NCI-H748 (cell line): ENCODE results near the gene ARL17A.
"Not testable (repeated sequence)": the region's sequence is repeated elsewhere in the genome, so short reads cannot be mapped to it uniquely, and the experiment has no call there.

ENCODE experiments used
- DNase-seq: peaks from one replicate; lab custom pipeline; 2025; ENCODE audit not compliant: unreplicated experiment; lab: John Stamatoyannopoulos, UW

Gene ARL17A

GRCh38 chr17:46579083-46580075 lies at the start of gene ARL17A:
ARL17A (minus strand) TSS chr17:46579691; CDS start chr17:46576322, 3,369 bp downstream.
- DNase-seq = not testable (repeated sequence)

GRCh38 chr17:46628753-46629436 lies 49.4 kb upstream of the ARL17A start:
- not testable (repeated sequence) for DNase-seq

- not testable (repeated sequence) for DNase-seq
Measured at GRCh38 chr17:46627452-46627851, 48.0 kb upstream of the ARL17A start.

- not testable (repeated sequence) for DNase-seq
Measured at GRCh38 chr17:46624726-46625125, 45.2 kb upstream of the ARL17A start.

GRCh38 chr17:46623790-46624189 lies 44.3 kb upstream of the ARL17A start:
- not testable (repeated sequence) for DNase-seq

GRCh38 chr17:46618975-46619374 lies 39.5 kb upstream of the ARL17A start:
- DNase-seq = not testable (repeated sequence)

- not testable (repeated sequence) for DNase-seq
Measured at GRCh38 chr17:46617121-46617520, 37.6 kb upstream of the ARL17A start.

- DNase-seq = not testable (repeated sequence)
Measured at GRCh38 chr17:46613876-46614275, 34.4 kb upstream of the ARL17A start.

- DNase-seq = not testable (repeated sequence)
Measured at GRCh38 chr17:46611304-46611703, 31.8 kb upstream of the ARL17A start.

GRCh38 chr17:46603125-46603524 lies 23.6 kb upstream of the ARL17A start:
- DNase-seq = not testable (repeated sequence)

- not testable (repeated sequence) for DNase-seq
Measured at GRCh38 chr17:46600767-46601166, 21.3 kb upstream of the ARL17A start.

- DNase-seq = not testable (repeated sequence)
Measured at GRCh38 chr17:46598344-46598931, 18.9 kb upstream of the ARL17A start.

GRCh38 chr17:46591332-46591731 lies 11.8 kb upstream of the ARL17A start:
- not testable (repeated sequence) for DNase-seq

- DNase-seq = not testable (repeated sequence)
Measured at GRCh38 chr17:46590157-46591146, 11.0 kb upstream of the ARL17A start, which contains the start of gene NSF. NSF (plus strand) TSS chr17:46590669; CDS start chr17:46590776, 107 bp downstream.

GRCh38 chr17:46585444-46585843 lies 6.0 kb upstream of the ARL17A start:
- DNase-seq = not testable (repeated sequence)

- DNase-seq = not testable (repeated sequence)
Measured at GRCh38 chr17:46580082-46580481, 591 bp upstream of the ARL17A start.

- DNase-seq = not testable (repeated sequence)
Measured at GRCh38 chr17:46571796-46572195, 7.7 kb downstream of the ARL17A start.

- not testable (repeated sequence) for DNase-seq
Measured at GRCh38 chr17:46566980-46567379, 12.5 kb downstream of the ARL17A start.

- DNase-seq = not testable (repeated sequence)
Measured at GRCh38 chr17:46566284-46566683, 13.2 kb downstream of the ARL17A start.

- not testable (repeated sequence) for DNase-seq
Measured at GRCh38 chr17:46560048-46560447, 19.4 kb downstream of the ARL17A start.
